ENCODE measurements around the gene CHL1.

Gene CHL1

GRCh38 chr3:308597-309321, 112.2 kb downstream of the CHL1 start:
- Histone ChIP-seq H3K79me2 (ENCODE audit: control insufficient read depth, low read length) (no peaks in the 10 kb centered on the region), H3K4me3 (ENCODE audit: low read length) (no peak overlapping the region), H3K9me3 (ENCODE audit: control insufficient read depth, insufficient read depth, low read length) (no peaks in the 10 kb centered on the region), H3K4me1 (ENCODE audit: control insufficient read depth, low read length) (no peaks in the 10 kb centered on the region), H3K27me3 (ENCODE audit: control insufficient read depth, low read length) (0 out of 2 replicates have a peak, but pooled peaks cover 2% of the 10 kb centered on the region), H3K27ac (ENCODE audit: low read depth, low read length) (no peak overlapping the region), H3K36me3 (ENCODE audit: control insufficient read depth, low read length) (no peaks in the 10 kb centered on the region), H3K4me2 (ENCODE audit: low read length) (no peak overlapping the region), H3K9me2 (replicated peaks; ENCODE audit: control insufficient read depth, low read length) (no peaks in the 10 kb centered on the region), H4K20me1 (ENCODE audit: control insufficient read depth, insufficient read depth, low read depth, low read length) (no peaks in the 10 kb centered on the region), H3F3A (ENCODE audit: control insufficient read depth, insufficient read depth) (no peaks in the 10 kb centered on the region)
- TF ChIP-seq, protein P1, sequence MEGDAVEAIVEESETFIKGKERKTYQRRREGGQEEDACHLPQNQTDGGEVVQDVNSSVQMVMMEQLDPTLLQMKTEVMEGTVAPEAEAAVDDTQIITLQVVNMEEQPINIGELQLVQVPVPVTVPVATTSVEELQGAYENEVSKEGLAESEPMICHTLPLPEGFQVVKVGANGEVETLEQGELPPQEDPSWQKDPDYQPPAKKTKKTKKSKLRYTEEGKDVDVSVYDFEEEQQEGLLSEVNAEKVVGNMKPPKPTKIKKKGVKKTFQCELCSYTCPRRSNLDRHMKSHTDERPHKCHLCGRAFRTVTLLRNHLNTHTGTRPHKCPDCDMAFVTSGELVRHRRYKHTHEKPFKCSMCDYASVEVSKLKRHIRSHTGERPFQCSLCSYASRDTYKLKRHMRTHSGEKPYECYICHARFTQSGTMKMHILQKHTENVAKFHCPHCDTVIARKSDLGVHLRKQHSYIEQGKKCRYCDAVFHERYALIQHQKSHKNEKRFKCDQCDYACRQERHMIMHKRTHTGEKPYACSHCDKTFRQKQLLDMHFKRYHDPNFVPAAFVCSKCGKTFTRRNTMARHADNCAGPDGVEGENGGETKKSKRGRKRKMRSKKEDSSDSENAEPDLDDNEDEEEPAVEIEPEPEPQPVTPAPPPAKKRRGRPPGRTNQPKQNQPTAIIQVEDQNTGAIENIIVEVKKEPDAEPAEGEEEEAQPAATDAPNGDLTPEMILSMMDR (IDR thresholded peaks at IDR 0.05; ENCODE audit: low read depth, low read length, poor library complexity, severe bottlenecking), result no peak
- no peak for TF ChIP-seq EZH2phosphoT487 (IDR thresholded peaks at IDR 0.05; ENCODE audit: borderline replicate concordance, low read length)

- no peaks in the 10 kb centered on the region for H3K4me1 ChIP-seq (ENCODE audit: control insufficient read depth, low read length)
- H3K4me2 ChIP-seq (ENCODE audit: low read length), result no peak overlapping the region
- no peaks in the 10 kb centered on the region for H3K27me3 ChIP-seq (ENCODE audit: control insufficient read depth, low read length)
- no peak for TF ChIP-seq EZH2phosphoT487 (IDR thresholded peaks at IDR 0.05; ENCODE audit: borderline replicate concordance, low read length)
- TF ChIP-seq, protein P1 (IDR thresholded peaks at IDR 0.05; ENCODE audit: low read depth, low read length, poor library complexity, severe bottlenecking), result no peak
- H3K79me2 ChIP-seq (ENCODE audit: control insufficient read depth, low read length), result no peaks in the 10 kb centered on the region
- H3K27ac ChIP-seq (ENCODE audit: low read depth, low read length), result no peak overlapping the region
- H3K9me3 ChIP-seq (ENCODE audit: control insufficient read depth, insufficient read depth, low read length), result no peaks in the 10 kb centered on the region
- H3K4me3 ChIP-seq (ENCODE audit: low read length), result no peak overlapping the region
- H3K9me2 ChIP-seq (replicated peaks; ENCODE audit: control insufficient read depth, low read length), result no peaks in the 10 kb centered on the region
- no peaks in the 10 kb centered on the region for H4K20me1 ChIP-seq (ENCODE audit: control insufficient read depth, insufficient read depth, low read depth, low read length)
- no peaks in the 10 kb centered on the region for H3K36me3 ChIP-seq (ENCODE audit: control insufficient read depth, low read length)
- H3F3A ChIP-seq (ENCODE audit: control insufficient read depth, insufficient read depth), result no peaks in the 10 kb centered on the region
These were observed 115.7 kb downstream of the CHL1 start for GRCh38 chr3:312160-312733.

GRCh38 chr3:312911-313310, 116.3 kb downstream of the CHL1 start:
- H3K36me3 ChIP-seq (ENCODE audit: control insufficient read depth, low read length), result no peaks in the 10 kb centered on the region
- no peaks in the 10 kb centered on the region for H3K27me3 ChIP-seq (ENCODE audit: control insufficient read depth, low read length)
- TF ChIP-seq, protein P1 (IDR thresholded peaks at IDR 0.05; ENCODE audit: low read depth, low read length, poor library complexity, severe bottlenecking), result no peak
- TF ChIP-seq EZH2phosphoT487 (IDR thresholded peaks at IDR 0.05; ENCODE audit: borderline replicate concordance, low read length), result no peak
- H4K20me1 ChIP-seq (ENCODE audit: control insufficient read depth, insufficient read depth, low read depth, low read length), result no peaks in the 10 kb centered on the region
- H3K4me3 ChIP-seq (ENCODE audit: low read length), result no peak overlapping the region
- no peaks in the 10 kb centered on the region for H3K9me3 ChIP-seq (ENCODE audit: control insufficient read depth, insufficient read depth, low read length)
- no peak overlapping the region for H3K4me2 ChIP-seq (ENCODE audit: low read length)
- no peaks in the 10 kb centered on the region for H3K79me2 ChIP-seq (ENCODE audit: control insufficient read depth, low read length)
- H3K27ac ChIP-seq (ENCODE audit: low read depth, low read length), result no peak overlapping the region
- H3K9me2 ChIP-seq (replicated peaks; ENCODE audit: control insufficient read depth, low read length), result no peaks in the 10 kb centered on the region
- H3K4me1 ChIP-seq (ENCODE audit: control insufficient read depth, low read length), result no peaks in the 10 kb centered on the region
- H3F3A ChIP-seq (ENCODE audit: control insufficient read depth, insufficient read depth), result no peaks in the 10 kb centered on the region
